Stimulated activated CD4-positive, alpha-beta T cell treated with anti-CD3 and anti-CD28 coated beads, Interleukin-2, amount 100 ng/mL, for 24 hours (primary cell): ENCODE measurements around the gene UGT1A5.
"Not testable (repeated sequence)": the region's sequence is repeated elsewhere in the genome, so short reads cannot be mapped to it uniquely, and the experiment has no call there.

Source experiments
- DNase-seq, 2 donors: peaks; one replicate each; pipeline ENCODE4 v3.0.0-alpha.2; 2020

The UGT1A5 gene

GRCh38 chr2:233698740-233699139 is 14.0 kb upstream of the UGT1A5 start:
- no peak for DNase-seq

DNA sequence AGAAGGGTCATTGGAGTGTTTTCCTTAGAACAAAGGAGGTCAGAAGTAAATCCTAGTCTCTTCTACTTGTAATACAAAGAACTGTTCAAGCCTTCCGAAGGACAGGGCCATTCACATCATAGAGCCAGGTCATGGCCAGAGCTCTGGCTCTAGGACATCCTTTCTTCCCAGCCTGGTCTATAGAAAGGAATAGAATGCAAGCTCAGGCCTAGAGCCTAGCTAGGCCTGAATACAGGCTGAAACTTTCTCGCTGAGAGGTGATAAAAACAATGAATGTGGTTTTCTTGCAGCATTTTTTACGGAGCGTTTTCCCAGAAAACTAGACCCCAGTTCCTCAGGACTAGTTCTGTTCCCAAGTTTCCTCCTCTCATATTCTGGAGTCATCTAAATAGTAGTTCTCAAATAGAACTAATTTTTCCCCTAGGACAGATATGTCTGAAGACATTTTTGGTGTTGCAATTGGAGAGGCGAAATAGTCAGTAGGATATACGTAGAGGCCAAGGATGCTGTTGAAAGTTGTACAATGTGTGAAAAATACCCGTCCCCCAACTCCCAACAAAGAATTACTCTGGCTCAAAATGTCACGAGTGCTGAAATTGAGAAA is 13.2 kb upstream of the UGT1A5 start:
- DNase-seq = no peak

DNA sequence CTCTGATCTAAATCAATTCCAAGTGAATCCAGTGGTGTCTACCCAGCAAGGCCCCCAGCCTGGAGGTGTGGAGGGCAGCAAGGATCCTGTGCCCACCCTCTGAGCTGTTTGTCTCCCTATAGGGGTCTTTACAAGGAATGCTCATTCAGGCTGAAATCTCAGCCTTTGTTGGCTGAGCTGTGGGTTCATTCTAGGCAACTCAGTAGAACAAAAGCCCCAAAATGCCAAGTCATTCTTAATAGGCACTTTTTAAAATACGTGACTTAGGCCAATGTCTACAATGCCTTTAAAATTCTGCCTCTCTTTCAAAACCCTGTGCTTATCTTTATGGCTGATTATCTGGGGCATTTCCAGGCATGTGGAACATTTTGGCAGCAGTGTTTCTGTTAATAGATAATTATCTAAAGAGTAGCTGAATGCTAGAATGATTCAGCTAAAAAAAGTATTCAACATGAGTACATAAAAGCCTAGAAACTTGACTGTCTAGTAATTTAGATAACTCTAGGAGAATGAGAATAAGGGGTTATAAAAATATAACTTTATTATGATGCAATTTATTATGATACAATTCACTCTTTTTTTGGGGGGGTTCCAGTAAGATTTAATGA is 12.6 kb upstream of the UGT1A5 start:
- DNase-seq = no peak

DNA sequence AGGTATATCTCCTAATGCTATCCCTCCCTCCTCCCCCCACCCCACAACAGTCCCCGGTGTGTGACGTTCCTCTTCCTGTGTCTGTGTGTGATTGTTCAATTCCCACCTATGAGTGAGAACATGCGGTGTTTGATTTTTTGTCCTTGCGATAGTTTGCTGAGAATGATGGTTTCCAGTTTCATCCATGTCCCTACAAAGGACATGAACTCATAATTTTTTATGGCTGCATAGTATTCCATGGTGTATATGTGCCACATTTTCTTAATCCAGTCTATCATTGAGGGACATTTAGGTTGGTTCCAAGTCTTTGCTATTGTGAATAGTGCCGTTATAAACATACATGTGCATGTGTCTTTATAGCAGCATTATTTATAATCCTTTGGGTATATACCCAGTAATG is 11.9 kb upstream of the UGT1A5 start:
- DNase-seq = not testable (repeated sequence)

- no peak for DNase-seq
Observed at GRCh38 chr2:233702238-233702637, 10.5 kb upstream of the UGT1A5 start.

- no peak for DNase-seq
Observed at GRCh38 chr2:233705911-233706506, 6.7 kb upstream of the UGT1A5 start.

DNA sequence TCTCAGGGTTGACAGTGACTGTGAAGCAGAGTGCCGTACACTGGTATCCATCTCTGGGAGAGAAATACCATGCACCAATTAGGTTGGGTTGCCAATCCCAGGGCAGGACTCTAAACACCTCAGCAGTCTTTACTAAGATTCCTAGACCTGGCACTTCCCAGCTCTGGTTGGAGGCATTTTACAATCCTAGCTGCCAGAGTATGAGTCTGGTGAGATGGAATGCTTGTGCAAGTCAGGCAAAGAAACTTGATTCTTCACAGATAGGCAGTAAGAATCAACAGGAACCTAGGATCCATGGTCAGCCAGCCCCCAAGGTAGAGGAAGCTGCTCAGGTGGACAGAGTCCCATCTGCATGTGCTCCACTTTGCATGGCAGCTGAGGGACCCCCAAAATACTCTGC is 6.0 kb upstream of the UGT1A5 start:
- no peak for DNase-seq

GRCh38 chr2:233707940-233708644 is 4.6 kb upstream of the UGT1A5 start:
- DNase-seq = no peak

DNA sequence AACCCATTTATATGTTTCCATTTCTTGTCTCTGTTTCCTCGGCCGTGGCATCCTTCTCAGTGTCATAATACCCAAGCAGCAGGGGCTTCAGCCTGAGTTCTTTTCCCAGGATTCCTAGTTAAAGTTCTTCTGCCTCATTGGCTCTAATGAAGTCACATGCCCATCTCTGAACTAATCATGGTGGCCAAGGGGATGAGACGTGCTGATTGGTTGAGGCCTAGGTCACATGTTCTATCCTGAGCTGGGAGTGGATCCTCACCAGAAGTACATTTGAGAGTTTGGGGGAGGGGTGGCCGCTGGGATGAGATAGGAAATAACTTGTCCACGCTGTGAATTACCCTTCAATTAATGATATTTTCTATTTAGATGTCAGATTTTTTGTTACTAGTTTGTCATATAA is 3.8 kb upstream of the UGT1A5 start:
- DNase-seq = no peak

DNA sequence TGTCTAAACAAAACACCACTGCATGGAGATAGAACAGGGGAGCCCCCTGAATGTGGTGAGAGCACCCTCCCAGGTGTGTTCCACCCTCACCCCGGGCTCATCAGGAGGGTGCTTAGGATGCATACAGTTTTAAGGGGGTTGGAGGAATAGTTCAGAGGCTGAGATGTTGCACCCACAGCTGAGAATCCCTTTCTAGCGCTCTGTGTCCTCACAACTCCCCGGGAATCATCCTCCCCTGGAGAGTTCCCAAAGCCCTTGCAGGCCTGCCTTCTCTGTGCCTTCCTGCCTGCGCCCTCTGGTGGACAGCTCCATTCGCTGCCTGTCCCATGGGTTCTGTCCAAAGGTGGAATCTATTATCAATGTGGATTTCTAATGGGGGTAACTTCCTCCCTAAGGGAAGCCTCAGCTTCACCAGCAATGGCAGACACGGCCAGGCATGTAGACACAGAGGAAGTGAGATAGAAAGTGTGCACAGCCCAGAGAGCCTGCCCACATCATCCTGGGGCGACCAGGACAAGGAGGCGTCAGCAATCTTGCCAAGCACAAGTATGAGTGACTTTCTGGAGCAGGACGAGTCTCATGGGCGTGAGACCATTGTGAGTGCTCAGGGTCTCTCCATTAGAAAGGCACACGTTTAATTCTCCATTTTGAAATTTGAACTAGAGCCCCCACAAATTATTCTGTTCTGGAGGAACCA is 1.2 kb upstream of the UGT1A5 start:
- DNase-seq = peak; percentile 73 to 81

DNA sequence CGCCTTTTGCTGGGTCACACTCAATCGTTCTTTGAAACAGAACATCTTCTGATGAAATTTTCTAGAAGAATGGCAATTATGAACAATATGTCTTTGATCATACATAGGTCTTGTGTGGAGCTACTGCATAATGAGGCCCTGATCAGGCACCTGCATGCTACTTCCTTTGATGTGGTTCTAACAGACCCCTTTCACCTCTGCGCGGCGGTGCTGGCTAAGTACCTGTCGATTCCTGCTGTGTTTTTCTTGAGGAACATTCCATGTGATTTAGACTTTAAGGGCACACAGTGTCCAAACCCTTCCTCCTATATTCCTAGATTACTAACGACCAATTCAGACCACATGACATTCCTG is 532 bp downstream of the UGT1A5 start:
- no peak for DNase-seq

GRCh38 chr2:233714121-233714520 is 1.4 kb downstream of the UGT1A5 start:
- DNase-seq = no peak

GRCh38 chr2:233718552-233718951 is 5.8 kb downstream of the UGT1A5 start, which contains the start of gene UGT1A4:
UGT1A4 (plus strand) TSS chr2:233718736; CDS start chr2:233718821, 85 bp downstream.
- no peak for DNase-seq

- no peak for DNase-seq
Observed at GRCh38 chr2:233728723-233729301, 16.1 kb downstream of the UGT1A5 start, which contains the start of gene UGT1A3. UGT1A3 (plus strand) TSS chr2:233729042; CDS start chr2:233729127, 85 bp downstream.

- DNase-seq = not testable (repeated sequence)
Observed at GRCh38 chr2:233736868-233737653, 24.4 kb downstream of the UGT1A5 start.

- no peak for DNase-seq
Observed at GRCh38 chr2:233740870-233741269, 28.2 kb downstream of the UGT1A5 start.

DNA sequence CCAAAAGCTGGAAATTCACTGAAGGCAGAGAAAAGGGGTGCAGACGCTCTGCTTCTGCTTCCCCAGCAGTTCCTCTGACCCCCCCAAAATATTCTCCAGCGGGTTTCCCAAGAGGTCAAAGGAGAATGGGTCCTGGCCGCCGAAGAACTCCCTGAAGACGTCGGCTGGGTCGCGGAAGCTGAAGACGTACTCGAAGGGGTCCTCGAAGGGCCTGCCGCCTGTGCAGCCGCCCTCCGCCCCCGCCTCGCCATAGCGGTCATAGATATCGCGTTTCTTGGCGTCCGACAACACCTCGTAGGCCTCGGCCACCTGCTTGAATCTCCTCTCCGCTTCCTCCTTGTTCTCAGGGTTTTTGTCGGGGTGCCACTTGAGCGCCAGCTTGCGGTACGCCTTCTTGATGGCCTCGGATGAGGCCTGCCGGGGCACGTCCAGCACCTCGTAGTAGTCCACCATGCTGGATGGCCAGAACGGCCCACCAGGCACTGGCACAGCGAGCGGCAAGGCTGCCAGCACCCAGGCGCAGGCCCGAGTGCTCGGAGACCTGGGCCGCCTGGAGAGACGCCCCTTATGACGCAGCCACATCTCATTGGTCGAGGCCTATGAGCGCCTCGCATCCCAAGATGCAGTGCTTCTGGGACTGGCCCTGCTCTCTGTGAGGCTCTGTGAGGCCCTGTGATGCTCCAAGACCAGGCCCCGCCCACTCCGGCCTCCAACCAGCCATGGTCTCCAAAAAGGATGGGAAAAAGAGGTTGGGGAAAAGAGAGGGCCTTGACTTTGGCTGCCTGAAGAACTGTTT is 31.0 kb downstream of the UGT1A5 start:
- DNase-seq = no peak

DNA sequence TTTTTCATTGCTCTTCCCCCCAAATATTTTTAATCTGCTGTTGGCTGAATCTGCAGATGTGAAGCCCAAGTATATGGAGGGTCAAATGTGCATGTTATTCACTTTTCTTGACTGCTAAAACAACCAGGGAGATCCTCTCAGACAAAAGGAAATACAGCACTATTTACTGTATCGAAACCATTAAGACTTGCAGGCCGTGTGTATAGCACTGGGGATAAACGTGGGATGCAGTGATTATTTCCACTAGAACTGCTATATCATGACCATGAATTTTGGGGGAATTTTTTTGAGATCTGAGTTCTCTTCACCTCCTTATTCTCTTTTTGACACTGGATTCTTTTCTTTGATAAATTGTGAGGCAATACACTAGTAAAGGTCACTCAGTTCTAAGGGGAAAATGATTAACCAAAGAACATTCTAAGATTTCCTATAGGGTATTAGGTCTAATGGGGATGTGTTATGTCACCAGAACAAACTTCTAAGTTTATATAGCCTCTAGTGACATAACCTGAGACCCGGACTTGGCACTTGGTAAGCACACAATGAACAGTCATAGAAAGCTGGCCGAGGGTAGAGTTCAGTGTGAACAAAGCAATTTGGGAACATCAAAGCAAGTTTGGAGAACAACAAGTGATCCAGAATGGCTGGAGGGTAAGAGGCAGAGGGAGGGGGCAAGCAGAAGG is 32.5 kb downstream of the UGT1A5 start:
- DNase-seq = no peak

- DNase-seq = not testable (repeated sequence)
Observed at GRCh38 chr2:233745838-233746237, 33.1 kb downstream of the UGT1A5 start.

DNA sequence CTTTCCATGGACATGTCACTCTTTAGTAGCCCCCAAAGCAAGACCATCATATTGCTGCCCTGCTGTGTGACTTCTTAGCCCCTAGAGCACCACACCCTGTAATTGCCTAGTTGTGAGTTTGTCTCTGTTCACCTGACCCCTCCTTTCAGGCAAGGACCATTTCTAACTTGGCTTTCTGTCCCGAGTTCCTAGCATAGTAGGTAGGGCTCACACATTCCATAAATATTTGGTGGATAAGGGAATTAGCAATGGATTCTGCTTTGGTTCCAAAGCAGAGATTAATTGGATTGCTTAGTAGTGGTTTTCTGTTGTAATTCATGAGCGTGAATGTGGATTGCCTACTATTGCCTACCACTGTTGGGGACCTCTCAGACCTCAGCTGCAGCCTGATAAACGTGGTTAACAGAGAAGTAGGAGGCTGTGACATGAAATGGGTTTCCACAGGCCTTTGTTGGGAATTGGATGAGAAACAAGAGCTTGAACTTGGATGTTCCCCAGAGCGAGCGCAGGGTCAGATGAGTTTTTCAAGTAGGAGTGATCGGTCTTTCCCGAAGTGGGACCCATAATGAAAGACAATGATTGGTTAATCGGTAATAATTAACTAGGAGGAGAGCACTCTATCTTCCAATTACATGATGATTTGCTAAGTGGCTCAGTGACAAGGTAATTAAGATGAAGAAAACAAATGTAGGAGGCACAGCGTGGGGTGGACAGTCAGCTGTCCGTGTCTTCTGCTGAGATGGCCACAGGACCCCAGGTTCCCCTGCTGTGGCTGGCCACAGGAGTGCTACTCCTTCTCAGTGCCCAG is 34.0 kb downstream of the UGT1A5 start:
- no peak for DNase-seq
